ENCODE measurements around the gene TTC24.

The TTC24 gene

GRCh38 chr1:156560585-156561163 lies 18.8 kb upstream of the TTC24 start:
- H3K4me3 ChIP-seq (ENCODE audit: low read length): no peak overlapping the region
- DNase-seq (ENCODE audit: low read depth): no peak
- no peak for TF ChIP-seq CTCF (conservative IDR thresholded peaks at IDR 0.05; ENCODE audit: low read depth, low read length)

GRCh38 chr1:156565519-156565918 lies 14.0 kb upstream of the TTC24 start:
- no peak for DNase-seq (ENCODE audit: low read depth)
- H3K4me3 ChIP-seq (ENCODE audit: low read length): no peak overlapping the region
- no peak for TF ChIP-seq CTCF (conservative IDR thresholded peaks at IDR 0.05; ENCODE audit: low read depth, low read length)

GRCh38 chr1:156566436-156566835 lies 13.1 kb upstream of the TTC24 start:
- DNase-seq (ENCODE audit: low read depth): no peak
- TF ChIP-seq CTCF (conservative IDR thresholded peaks at IDR 0.05; ENCODE audit: low read depth, low read length): no peak
- H3K4me3 ChIP-seq (ENCODE audit: low read length): no peak overlapping the region

- no peak for DNase-seq (ENCODE audit: low read depth)
- H3K4me3 ChIP-seq (ENCODE audit: low read length): peak overlapping the region; percentile 83
These were observed 8.2 kb upstream of the TTC24 start for GRCh38 chr1:156571261-156571852.

GRCh38 chr1:156571919-156572662 lies 7.4 kb upstream of the TTC24 start, which contains the start of gene IQGAP3:
Gene IQGAP3 (minus strand): TSS chr1:156572565. CDS start chr1:156572529, 36 bp downstream.
- DNase-seq (ENCODE audit: low read depth): no peak

More at GRCh38 chr1:156571261-156571852, 8.2 kb upstream of the TTC24 start:
- TF ChIP-seq CTCF (conservative IDR thresholded peaks at IDR 0.05; ENCODE audit: low read depth, low read length): no peak

GRCh38 chr1:156572663-156573018 lies 6.9 kb upstream of the TTC24 start:
- H3K4me3 ChIP-seq (ENCODE audit: low read length): peak overlapping the region; percentile 83
- TF ChIP-seq CTCF (conservative IDR thresholded peaks at IDR 0.05; ENCODE audit: low read depth, low read length): no peak
- DNase-seq (ENCODE audit: low read depth): no peak

More at GRCh38 chr1:156571919-156572662, 7.4 kb upstream of the TTC24 start, which contains the start of gene IQGAP3:
- peak within 1 kb of the TSS; percentile 83 for H3K4me3 ChIP-seq (ENCODE audit: low read length)
- no peak for TF ChIP-seq CTCF (conservative IDR thresholded peaks at IDR 0.05; ENCODE audit: low read depth, low read length)
